NCI-H2107 (cell line): ENCODE measurements around the gene SNRPA.
A peak's percentile ranks its signal among the peaks of the same experiment; 100 is the strongest.

ENCODE experiments used
- DNase-seq: peaks from one replicate; lab custom pipeline; 2025; lab: John Stamatoyannopoulos, UW

SNRPA gene

GRCh38 chr19:40750874-40751537 lies at the start of gene SNRPA:
Gene SNRPA, plus strand, starts transcription at chr19:40751203. Its CDS starts 206 bp downstream, at chr19:40751409.
- DNase-seq = peak; percentile 97

GRCh38 chr19:40701758-40702157 lies 49.2 kb upstream of the SNRPA start:
- no peak for DNase-seq

- DNase-seq = no peak
These were observed 48.5 kb upstream of the SNRPA start for GRCh38 chr19:40702337-40703012.

GRCh38 chr19:40703029-40703755 lies 47.8 kb upstream of the SNRPA start:
- no peak for DNase-seq

- no peak for DNase-seq
These were observed 46.3 kb upstream of the SNRPA start for GRCh38 chr19:40704491-40705361.

GRCh38 chr19:40705362-40705651 lies 45.7 kb upstream of the SNRPA start:
- DNase-seq = no peak

- DNase-seq = no peak
These were observed 44.9 kb upstream of the SNRPA start for GRCh38 chr19:40705950-40706619.

- DNase-seq = no peak
These were observed 43.4 kb upstream of the SNRPA start for GRCh38 chr19:40707615-40708014.

- DNase-seq = no peak
These were observed 41.2 kb upstream of the SNRPA start for GRCh38 chr19:40709817-40710216.

- no peak for DNase-seq
These were observed 37.1 kb upstream of the SNRPA start for GRCh38 chr19:40713939-40714338.

- peak; percentile 86 for DNase-seq
These were observed 36.3 kb upstream of the SNRPA start for GRCh38 chr19:40714441-40715299.

- no peak for DNase-seq
These were observed 34.9 kb upstream of the SNRPA start for GRCh38 chr19:40716031-40716481.

GRCh38 chr19:40716482-40717324 lies 34.3 kb upstream of the SNRPA start, which contains the start of the genes COQ8B and ITPKC:
Gene COQ8B, minus strand, starts transcription at chr19:40716886. Its CDS starts 2,254 bp downstream, at chr19:40714632.
Gene ITPKC, plus strand, starts transcription at chr19:40717112. Its CDS starts 24 bp downstream, at chr19:40717136.
- DNase-seq = peak; percentile 87

- no peak for DNase-seq
These were observed 33.6 kb upstream of the SNRPA start for GRCh38 chr19:40717325-40717879.

- DNase-seq = no peak
These were observed 32.9 kb upstream of the SNRPA start for GRCh38 chr19:40717880-40718773.

- DNase-seq = peak; percentile 9
These were observed 32.1 kb upstream of the SNRPA start for GRCh38 chr19:40718774-40719391.

- DNase-seq = no peak
These were observed 31.5 kb upstream of the SNRPA start for GRCh38 chr19:40719414-40719894.

- no peak for DNase-seq
These were observed 29.9 kb upstream of the SNRPA start for GRCh38 chr19:40721140-40721486.
